ENCODE data around the gene KLK1. TPM values are rescaled to one million over a fixed set of nuclear protein-coding genes. Genes with fewer than 3 reads are reported as not detected.

Gene KLK1
- total and polyA plus RNA-seq, 2 donors (not counting 1 experiment from before 2014, with no cell fraction given), result not detected

GRCh38 chr19:50837300-50837699 is 13.7 kb upstream of the KLK1 start:
- TF ChIP-seq CTCF (conservative IDR thresholded peaks at IDR 0.05 in 1 of 2, IDR thresholded peaks at IDR 0.05 in 1 of 2; ENCODE audit: low read depth in 1 of 2, low read length in 2 of 2), result no peak
- TF ChIP-seq EZH2 (IDR thresholded peaks at IDR 0.05; ENCODE audit: low read length, missing control alignments), result no peak
- H3K4me2 ChIP-seq (ENCODE audit: extremely low read depth, insufficient read depth, low read length), result no peak overlapping the region
- no peaks in the 10 kb centered on the region for H3K9me3 ChIP-seq (ENCODE audit: control insufficient read depth, insufficient read depth, low read depth, low read length)
- DNase-seq (ENCODE audit: low read depth in 2 of 2), result no peak
- no peak overlapping the region for H3K4me3 ChIP-seq (replicated peaks in 1 of 4; ENCODE audit: control extremely low read depth in 1 of 4, insufficient read depth in 1 of 4, low read depth in 3 of 4, low read length in 4 of 4)
- H3K4me1 ChIP-seq (ENCODE audit: control insufficient read depth, extremely low read depth, insufficient read depth, low read length), result no peaks in the 10 kb centered on the region
- no peak overlapping the region for H2AFZ ChIP-seq (ENCODE audit: low read length)
- H4K20me1 ChIP-seq (ENCODE audit: control insufficient read depth, extremely low read depth, insufficient read depth, low read length), result no peaks in the 10 kb centered on the region
- no peak overlapping the region for H3K9ac ChIP-seq (ENCODE audit: insufficient read depth, low read length)
- H3K36me3 ChIP-seq (ENCODE audit: control insufficient read depth, insufficient read depth, low read length), result no peaks in the 10 kb centered on the region
- no peaks in the 10 kb centered on the region for H3K79me2 ChIP-seq (ENCODE audit: control insufficient read depth, insufficient read depth, low read length)
- H3K27me3 ChIP-seq (ENCODE audit: control insufficient read depth, insufficient read depth, low read length), result no peaks in the 10 kb centered on the region
- H3K27ac ChIP-seq (ENCODE audit: insufficient read depth, low read length), result no peak overlapping the region

GRCh38 chr19:50836543-50837195 is 13.1 kb upstream of the KLK1 start:
- TF ChIP-seq EZH2 (IDR thresholded peaks at IDR 0.05; ENCODE audit: low read length, missing control alignments) (no peak), CTCF (conservative IDR thresholded peaks at IDR 0.05 in 1 of 2, IDR thresholded peaks at IDR 0.05 in 1 of 2; ENCODE audit: low read depth in 1 of 2, low read length in 2 of 2) (no peak)
- Histone ChIP-seq H2AFZ (ENCODE audit: low read length) (no peak overlapping the region), H3K27me3 (ENCODE audit: control insufficient read depth, insufficient read depth, low read length) (no peaks in the 10 kb centered on the region), H3K79me2 (ENCODE audit: control insufficient read depth, insufficient read depth, low read length) (no peaks in the 10 kb centered on the region), H3K9me3 (ENCODE audit: control insufficient read depth, insufficient read depth, low read depth, low read length) (no peaks in the 10 kb centered on the region), H3K27ac (ENCODE audit: insufficient read depth, low read length) (no peak overlapping the region), H3K4me3 (replicated peaks in 1 of 4; ENCODE audit: control extremely low read depth in 1 of 4, insufficient read depth in 1 of 4, low read depth in 3 of 4, low read length in 4 of 4) (no peak overlapping the region), H3K4me1 (ENCODE audit: control insufficient read depth, extremely low read depth, insufficient read depth, low read length) (no peaks in the 10 kb centered on the region), H3K9ac (ENCODE audit: insufficient read depth, low read length) (no peak overlapping the region), H4K20me1 (ENCODE audit: control insufficient read depth, extremely low read depth, insufficient read depth, low read length) (no peaks in the 10 kb centered on the region), H3K4me2 (ENCODE audit: extremely low read depth, insufficient read depth, low read length) (peak overlapping the region; percentile 76), H3K36me3 (ENCODE audit: control insufficient read depth, insufficient read depth, low read length) (no peaks in the 10 kb centered on the region)
- no peak for DNase-seq (ENCODE audit: low read depth in 2 of 2)

GRCh38 chr19:50835785-50836542 is 12.4 kb upstream of the KLK1 start:
- TF ChIP-seq CTCF (conservative IDR thresholded peaks at IDR 0.05 in 1 of 2, IDR thresholded peaks at IDR 0.05 in 1 of 2; ENCODE audit: low read depth in 1 of 2, low read length in 2 of 2) (no peak), EZH2 (IDR thresholded peaks at IDR 0.05; ENCODE audit: low read length, missing control alignments) (no peak)
- Histone ChIP-seq H2AFZ (ENCODE audit: low read length) (peak overlapping the region; percentile 75), H3K9me3 (ENCODE audit: control insufficient read depth, insufficient read depth, low read depth, low read length) (no peaks in the 10 kb centered on the region)

More at GRCh38 chr19:50835785-50836542, 12.4 kb upstream of the KLK1 start:
- Histone ChIP-seq H4K20me1 (ENCODE audit: control insufficient read depth, extremely low read depth, insufficient read depth, low read length) (no peaks in the 10 kb centered on the region), H3K4me1 (ENCODE audit: control insufficient read depth, extremely low read depth, insufficient read depth, low read length) (no peaks in the 10 kb centered on the region), H3K27me3 (ENCODE audit: control insufficient read depth, insufficient read depth, low read length) (no peaks in the 10 kb centered on the region), H3K4me3 (replicated peaks in 1 of 4; ENCODE audit: control extremely low read depth in 1 of 4, insufficient read depth in 1 of 4, low read depth in 3 of 4, low read length in 4 of 4) (peak overlapping the region; percentile 38 to 62 (median 56)), H3K4me2 (ENCODE audit: extremely low read depth, insufficient read depth, low read length) (peak overlapping the region; percentile 76), H3K27ac (ENCODE audit: insufficient read depth, low read length) (no peak overlapping the region), H3K79me2 (ENCODE audit: control insufficient read depth, insufficient read depth, low read length) (no peaks in the 10 kb centered on the region), H3K36me3 (ENCODE audit: control insufficient read depth, insufficient read depth, low read length) (no peaks in the 10 kb centered on the region), H3K9ac (ENCODE audit: insufficient read depth, low read length) (no peak overlapping the region)
- DNase-seq (ENCODE audit: low read depth in 2 of 2), result peak; percentile 35 to 44
